ENCODE results near the gene TBCCD1. TPM values are rescaled to one million over a fixed set of nuclear protein-coding genes. Genes with fewer than 3 reads are reported as not detected.

The TBCCD1 gene
- total and polyA plus RNA-seq, 2 of the 8 experiments (the other 6 are each of a cell fraction or from before 2014, with no cell fraction given) = 11.3 to 13.9 TPM

DNA sequence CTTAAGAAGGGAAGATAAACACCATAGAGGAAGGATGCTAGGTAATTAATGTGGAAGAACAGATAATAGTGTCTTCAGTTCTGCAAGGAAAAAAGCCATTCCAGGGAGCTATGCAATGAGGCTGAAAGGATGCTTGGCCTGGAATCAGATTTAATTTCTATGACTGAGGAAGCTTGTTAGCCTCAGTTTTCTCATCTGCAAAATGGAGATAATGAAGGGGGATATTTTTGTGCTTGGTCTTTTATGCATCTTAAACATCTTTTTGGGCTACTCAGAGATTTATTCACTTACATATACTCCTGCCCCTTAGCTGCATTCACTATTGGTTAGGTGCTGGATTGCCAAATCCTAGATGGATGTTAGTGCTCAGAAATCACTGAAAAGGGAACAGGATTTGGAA lies 20.0 kb upstream of the TBCCD1 start (continued):
- TF ChIP-seq CBX5 (IDR thresholded peaks at IDR 0.05; ENCODE audit: low read depth, low read length) (no peak), HDAC2 (IDR thresholded peaks at IDR 0.05; ENCODE audit: borderline replicate concordance in 1 of 2, low read depth in 2 of 2, low read length in 2 of 2) (no peak), RBBP5 (IDR thresholded peaks at IDR 0.05; ENCODE audit: borderline replicate concordance, low read depth, low read length) (no peak), GABPA (IDR thresholded peaks at IDR 0.05; ENCODE audit: borderline replicate concordance, insufficient read depth, low read length) (no peak), GTF2F1 (IDR thresholded peaks at IDR 0.05; ENCODE audit: borderline replicate concordance, low read depth, low read length) (no peak), SAP30 (IDR thresholded peaks at IDR 0.05; ENCODE audit: insufficient read depth, insufficient replicate concordance, low read length) (no peak), ASH2L (IDR thresholded peaks at IDR 0.05; ENCODE audit: low read length) (no peak), CTBP2 (IDR thresholded peaks at IDR 0.05; ENCODE audit: borderline replicate concordance, insufficient read depth, insufficient read length, low read length) (no peak), TAF7 (optimal IDR thresholded peaks at IDR 0.05; ENCODE audit: borderline replicate concordance, low read depth, low read length) (no peak), EGR1 (IDR thresholded peaks at IDR 0.05; ENCODE audit: borderline replicate concordance, low read depth, low read length) (no peak), SP4 (IDR thresholded peaks at IDR 0.05; ENCODE audit: low read length) (no peak), JUND (IDR thresholded peaks at IDR 0.05; ENCODE audit: low read length) (no peak), SIX5 (IDR thresholded peaks at IDR 0.05; ENCODE audit: low read depth, low read length) (no peak)
- TF ChIP-seq, protein P1, sequence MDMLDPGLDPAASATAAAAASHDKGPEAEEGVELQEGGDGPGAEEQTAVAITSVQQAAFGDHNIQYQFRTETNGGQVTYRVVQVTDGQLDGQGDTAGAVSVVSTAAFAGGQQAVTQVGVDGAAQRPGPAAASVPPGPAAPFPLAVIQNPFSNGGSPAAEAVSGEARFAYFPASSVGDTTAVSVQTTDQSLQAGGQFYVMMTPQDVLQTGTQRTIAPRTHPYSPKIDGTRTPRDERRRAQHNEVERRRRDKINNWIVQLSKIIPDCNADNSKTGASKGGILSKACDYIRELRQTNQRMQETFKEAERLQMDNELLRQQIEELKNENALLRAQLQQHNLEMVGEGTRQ (IDR thresholded peaks at IDR 0.05; ENCODE audit: low read length) = no peak
